ENCODE results near the gene INSC.

- peak; percentile 22 for TF ChIP-seq EZH2 (IDR thresholded peaks at IDR 0.05; ENCODE audit: borderline replicate concordance)
- TF ChIP-seq, protein P1, sequence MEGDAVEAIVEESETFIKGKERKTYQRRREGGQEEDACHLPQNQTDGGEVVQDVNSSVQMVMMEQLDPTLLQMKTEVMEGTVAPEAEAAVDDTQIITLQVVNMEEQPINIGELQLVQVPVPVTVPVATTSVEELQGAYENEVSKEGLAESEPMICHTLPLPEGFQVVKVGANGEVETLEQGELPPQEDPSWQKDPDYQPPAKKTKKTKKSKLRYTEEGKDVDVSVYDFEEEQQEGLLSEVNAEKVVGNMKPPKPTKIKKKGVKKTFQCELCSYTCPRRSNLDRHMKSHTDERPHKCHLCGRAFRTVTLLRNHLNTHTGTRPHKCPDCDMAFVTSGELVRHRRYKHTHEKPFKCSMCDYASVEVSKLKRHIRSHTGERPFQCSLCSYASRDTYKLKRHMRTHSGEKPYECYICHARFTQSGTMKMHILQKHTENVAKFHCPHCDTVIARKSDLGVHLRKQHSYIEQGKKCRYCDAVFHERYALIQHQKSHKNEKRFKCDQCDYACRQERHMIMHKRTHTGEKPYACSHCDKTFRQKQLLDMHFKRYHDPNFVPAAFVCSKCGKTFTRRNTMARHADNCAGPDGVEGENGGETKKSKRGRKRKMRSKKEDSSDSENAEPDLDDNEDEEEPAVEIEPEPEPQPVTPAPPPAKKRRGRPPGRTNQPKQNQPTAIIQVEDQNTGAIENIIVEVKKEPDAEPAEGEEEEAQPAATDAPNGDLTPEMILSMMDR (IDR thresholded peaks at IDR 0.05; ENCODE audit: poor library complexity), result no peak
Observed at GRCh38 chr11:15073361-15074205, 41.1 kb upstream of the INSC start, which contains the start of gene CALCB.
